Endothelial cell of umbilical vein (primary cell): Measurements from ENCODE around the gene ST6GALNAC3. TPM values are rescaled to one million over a fixed set of nuclear protein-coding genes. Genes with fewer than 3 reads are reported as not detected.

Source experiments
- BruUV-seq: library from RNA; stranded (reverse); fragments of 400-500 nt; replicated peaks from 2 replicates; lab custom pipeline; 2021; lab: Mats Ljungman, UMichigan
- CTCF ChIA-PET: fragments of 300-600, 350-600 bp; sonication (Branson Sonifier 250); formaldehyde crosslinking; loops from one replicate; lab custom pipeline; 2021; ENCODE audit warnings: antibody characterized with exemption, inconsistent platforms; lab: Charles Lee
- POLR2A ChIA-PET: fragments of 300-600, 350-600 bp; sonication (Branson Sonifier 250); formaldehyde crosslinking; loops from one replicate; lab custom pipeline; 2021; ENCODE audit warnings: antibody characterized with exemption, inconsistent platforms; lab: Charles Lee
- DNase-seq: peaks from one replicate; pipeline ENCODE4 v3.0.0-alpha.2; 2011; ENCODE audit warnings: low read depth, low spot score
- FAIRE-seq: peaks from 2 replicates; lab custom pipeline; 2011; peaks lifted over from hg19 to GRCh38; lab: Jason Lieb, UNC
- H2AFZ ChIP-seq: 2 replicates; pipeline ENCODE4 v1.6.0; 2012; ENCODE audit warnings: low read depth, low read length, control low read depth, inconsistent platforms
- H3K27ac ChIP-seq: 2 replicates; pipeline ENCODE4 v1.5.1; 2011; ENCODE audit warnings: low read depth, mild to moderate bottlenecking, control low read depth, low read length, moderate library complexity; ENCODE audit not compliant: insufficient read depth
- H3K27me3 ChIP-seq, 2 experiments: 2 replicates each; pipeline versions ENCODE4 v1.6.0 to v1.6.1; 2011; ENCODE audit warnings: low read length in 2 of 2, mixed read lengths in 1 of 2; ENCODE audit not compliant: control insufficient read depth in 2 of 2, insufficient read depth in 2 of 2
- H3K36me3 ChIP-seq, 2 experiments: 2 replicates in 1 of 2; 3 replicates in 1 of 2; pipeline ENCODE4 v1.5.1; 2011; ENCODE audit warnings: low read length in 2 of 2, mild to moderate bottlenecking in 1 of 2, moderate library complexity in 1 of 2; ENCODE audit not compliant: control insufficient read depth in 2 of 2, insufficient read depth in 2 of 2; ENCODE audit errors: extremely low read depth in 1 of 2
- H3K4me1 ChIP-seq: 3 replicates; pipeline ENCODE4 v1.5.1; 2011; ENCODE audit warnings: mild to moderate bottlenecking, low read length; ENCODE audit not compliant: control insufficient read depth, insufficient read depth; ENCODE audit errors: extremely low read depth
- H3K4me2 ChIP-seq: 2 replicates; pipeline ENCODE4 v1.6.1; 2011; ENCODE audit warnings: low read length, control low read depth, mixed read lengths; ENCODE audit not compliant: insufficient read depth
- H3K4me3 ChIP-seq, 3 experiments: fragments of 200-600 bp in 1 of 3; sonication (generic), shearing (Covaris generic) in 1 of 3; replicated peaks in 1 of 3; 2 replicates each; pipeline ENCODE4 v1.5.1; 2011 to 2016; ENCODE audit warnings: control low read depth in 3 of 3, low read length in 3 of 3, mild to moderate bottlenecking in 2 of 3, inconsistent platforms in 1 of 3, low read depth in 1 of 3, moderate library complexity in 1 of 3; ENCODE audit not compliant: insufficient read depth in 1 of 3
- H3K79me2 ChIP-seq: 2 replicates; pipeline ENCODE4 v1.6.0; 2012; ENCODE audit warnings: low read length, inconsistent platforms; ENCODE audit not compliant: control insufficient read depth, insufficient read depth
- H3K9ac ChIP-seq: replicated peaks from 2 replicates; pipeline ENCODE3; 2011; ENCODE audit warnings: low read length, control low read depth; ENCODE audit not compliant: insufficient read depth; ENCODE audit errors: extremely low read depth
- H3K9me1 ChIP-seq: replicated peaks from 3 replicates; pipeline ENCODE4 v1.6.0; 2011; ENCODE audit warnings: mild to moderate bottlenecking, low read length; ENCODE audit not compliant: control insufficient read depth, insufficient read depth; ENCODE audit errors: extremely low read depth
- H3K9me3 ChIP-seq: replicated peaks from 2 replicates; pipeline ENCODE4 v1.5.1; 2012; ENCODE audit warnings: low read length, inconsistent platforms; ENCODE audit not compliant: control insufficient read depth, insufficient read depth
- H4K20me1 ChIP-seq: replicated peaks from 2 replicates; pipeline ENCODE3; 2011; ENCODE audit warnings: mild to moderate bottlenecking, low read length; ENCODE audit not compliant: control insufficient read depth, insufficient read depth; ENCODE audit errors: extremely low read depth
- EZH2 ChIP-seq: IDR thresholded peaks from 2 replicates; pipeline ENCODE4 v1.6.1; 2012; ENCODE audit warnings: borderline replicate concordance, low read depth, mild to moderate bottlenecking, moderate library complexity, low read length, inconsistent platforms; ENCODE audit not compliant: severe bottlenecking
- FOS ChIP-seq: IDR thresholded peaks from 2 replicates; pipeline ENCODE4 v1.6.1; 2011; ENCODE audit warnings: mild to moderate bottlenecking, low read length, moderate library complexity, borderline replicate concordance; ENCODE audit not compliant: insufficient read depth
- GATA2 ChIP-seq: IDR thresholded peaks from 2 replicates; pipeline ENCODE4 v1.7.0; 2011; ENCODE audit warnings: low read depth, mild to moderate bottlenecking, moderate library complexity, mixed read lengths, low read length; ENCODE audit not compliant: insufficient read length, insufficient read depth
- JUN ChIP-seq: IDR thresholded peaks from 2 replicates; pipeline ENCODE4 v1.6.1; 2011; ENCODE audit warnings: borderline replicate concordance, low read depth; ENCODE audit not compliant: insufficient read length, insufficient read depth
- MAX ChIP-seq: IDR thresholded peaks from 2 replicates; pipeline ENCODE4 v1.6.1; 2011; ENCODE audit not compliant: insufficient read depth, insufficient read length
- MYC ChIP-seq: IDR thresholded peaks from one replicate; pipeline ENCODE4 v1.6.1; 2011; ENCODE audit warnings: mild to moderate bottlenecking, low read depth, low read length
- POLR2A ChIP-seq: IDR thresholded peaks from 2 replicates; pipeline ENCODE4 v1.6.1; 2012; ENCODE audit warnings: low read depth, mild to moderate bottlenecking, control low read depth, low read length
- POLR2AphosphoS5 ChIP-seq: IDR thresholded peaks from 2 replicates; pipeline ENCODE4 v1.6.1; 2012; ENCODE audit warnings: low read depth, mild to moderate bottlenecking, control low read depth, low read length, moderate library complexity; ENCODE audit not compliant: insufficient read depth
- dilution Hi-C: fragments of 300-500 bp; cut with MboI; formaldehyde crosslinking; loops from one replicate; pipeline ENCODE4 v1.15.0; 2019; ENCODE audit warnings: low sequenced_read_pairs; ENCODE audit not compliant: extremely low pct_ligation_motif_present
- intact Hi-C: fragments of 100-400 bp; cut with micrococcal nuclease; formaldehyde crosslinking; loops from one replicate; pipeline ENCODE4 v1.10.0; 2022
- polyA plus RNA-seq, 4 experiments: library from polyadenylated mRNA; depleted of rRNA in 3 of 4; stranded (reverse) in 3 of 4; unstranded in 1 of 4; fragments of >200 nt; gene quantifications; 2 replicates each; pipeline versions ENCODE4 v1.2.1 to v1.2.3, GENCODE V29; 2011 to 2012; ENCODE audit warnings: missing spikeins in 1 of 4
- total RNA-seq: library from RNA; stranded (reverse); gene quantifications from 2 replicates; pipeline ENCODE4 v1.2.3, GENCODE V29; 2021
- TF ChIP-seq, protein P1 (sequence below), 2 donors: IDR thresholded peaks; 1 replicate in 1 of 2; 2 replicates in 1 of 2; pipeline ENCODE4 v1.5.1; 2011; ENCODE audit warnings: low read length in 2 of 2, mild to moderate bottlenecking in 2 of 2, moderate library complexity in 2 of 2, control low read depth in 1 of 2, inconsistent platforms in 1 of 2, low read depth in 1 of 2; ENCODE audit not compliant: insufficient read depth in 1 of 2; ENCODE audit errors: extremely low read depth in 1 of 2

The ST6GALNAC3 gene
- total and polyA plus RNA-seq, 2 donors (not counting 3 experiments of a cell fraction or from before 2014, with no cell fraction given), result 7.6 to 48.3 TPM

GRCh38 chr1:76668046-76668445, 593.5 kb downstream of the ST6GALNAC3 start:
- no peak for FAIRE-seq
- Histone ChIP-seq H3K9me1 (no peaks in the 10 kb centered on the region), H3K4me2 (peak overlapping the region; percentile 28), H3K36me3 (no peaks in the 10 kb centered on the region), H3K9ac (no peak overlapping the region), H3K79me2 (no peaks in the 10 kb centered on the region), H3K9me3 (no peaks in the 10 kb centered on the region), H2AFZ (peak overlapping the region; percentile 31), H3K27ac (no peak overlapping the region), H3K4me1 (no peaks in the 10 kb centered on the region), H3K27me3 (peaks cover 0 to 3% of the 10 kb centered on the region in 2 experiments), H4K20me1 (no peaks in the 10 kb centered on the region), H3K4me3 (peak overlapping the region in 1 of 3 experiments; percentile 8)
- no TSS peak for BruUV-seq
- intact Hi-C loops (no loop called here), dilution Hi-C loops (no loop called here)
- DNase-seq, result peak; percentile 14
- POLR2A ChIA-PET, result no interaction called here
- CTCF ChIA-PET, result interaction anchor here (1.2 to 1.7 kb wide), 2 partner anchors 27 to 514 kb away, joined by 3 to 6 read pairs; no protein-coding TSS in a partner anchor
- TF ChIP-seq GATA2 (no peak), FOS (no peak), EZH2 (no peak), MAX (no peak), MYC (no peak), JUN (no peak), POLR2AphosphoS5 (no peak), POLR2A (no peak)
- TF ChIP-seq, protein P1, sequence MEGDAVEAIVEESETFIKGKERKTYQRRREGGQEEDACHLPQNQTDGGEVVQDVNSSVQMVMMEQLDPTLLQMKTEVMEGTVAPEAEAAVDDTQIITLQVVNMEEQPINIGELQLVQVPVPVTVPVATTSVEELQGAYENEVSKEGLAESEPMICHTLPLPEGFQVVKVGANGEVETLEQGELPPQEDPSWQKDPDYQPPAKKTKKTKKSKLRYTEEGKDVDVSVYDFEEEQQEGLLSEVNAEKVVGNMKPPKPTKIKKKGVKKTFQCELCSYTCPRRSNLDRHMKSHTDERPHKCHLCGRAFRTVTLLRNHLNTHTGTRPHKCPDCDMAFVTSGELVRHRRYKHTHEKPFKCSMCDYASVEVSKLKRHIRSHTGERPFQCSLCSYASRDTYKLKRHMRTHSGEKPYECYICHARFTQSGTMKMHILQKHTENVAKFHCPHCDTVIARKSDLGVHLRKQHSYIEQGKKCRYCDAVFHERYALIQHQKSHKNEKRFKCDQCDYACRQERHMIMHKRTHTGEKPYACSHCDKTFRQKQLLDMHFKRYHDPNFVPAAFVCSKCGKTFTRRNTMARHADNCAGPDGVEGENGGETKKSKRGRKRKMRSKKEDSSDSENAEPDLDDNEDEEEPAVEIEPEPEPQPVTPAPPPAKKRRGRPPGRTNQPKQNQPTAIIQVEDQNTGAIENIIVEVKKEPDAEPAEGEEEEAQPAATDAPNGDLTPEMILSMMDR (IDR thresholded peaks at IDR 0.05; ENCODE audit: extremely low read depth in 1 of 2, insufficient read depth in 1 of 2, low read depth in 1 of 2, low read length in 2 of 2), result no peak
